HG02763 (cell line): ENCODE data around the gene STAT5A.
"Not testable (repeated sequence)": the region's sequence is repeated elsewhere in the genome, so short reads cannot be mapped to it uniquely, and the experiment has no call there.

Source experiments
- ATAC-seq: cut with Tn5 transposase; IDR thresholded peaks from one replicate; pipeline ENCODE4 v1.9.1; 2021; ENCODE audit warnings: mild to moderate bottlenecking, moderate library complexity; ENCODE audit not compliant: unreplicated experiment

Gene STAT5A

DNA sequence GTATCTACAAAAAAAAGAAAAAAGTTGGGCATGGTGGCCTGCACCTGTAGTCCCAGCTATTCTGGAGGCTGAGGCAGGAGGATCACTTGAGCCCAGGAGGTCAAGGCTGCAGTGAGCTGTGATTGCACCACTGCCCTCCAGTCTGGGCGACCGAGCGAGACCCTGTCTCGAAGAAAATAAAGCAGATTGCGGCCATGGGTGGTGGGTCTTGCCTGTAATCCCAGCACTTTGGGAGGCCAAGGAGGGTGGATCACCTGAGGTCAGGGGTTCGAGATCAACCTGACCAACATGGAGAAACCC lies 16.7 kb downstream of the STAT5A start:
- ATAC-seq, result not testable (repeated sequence)

DNA sequence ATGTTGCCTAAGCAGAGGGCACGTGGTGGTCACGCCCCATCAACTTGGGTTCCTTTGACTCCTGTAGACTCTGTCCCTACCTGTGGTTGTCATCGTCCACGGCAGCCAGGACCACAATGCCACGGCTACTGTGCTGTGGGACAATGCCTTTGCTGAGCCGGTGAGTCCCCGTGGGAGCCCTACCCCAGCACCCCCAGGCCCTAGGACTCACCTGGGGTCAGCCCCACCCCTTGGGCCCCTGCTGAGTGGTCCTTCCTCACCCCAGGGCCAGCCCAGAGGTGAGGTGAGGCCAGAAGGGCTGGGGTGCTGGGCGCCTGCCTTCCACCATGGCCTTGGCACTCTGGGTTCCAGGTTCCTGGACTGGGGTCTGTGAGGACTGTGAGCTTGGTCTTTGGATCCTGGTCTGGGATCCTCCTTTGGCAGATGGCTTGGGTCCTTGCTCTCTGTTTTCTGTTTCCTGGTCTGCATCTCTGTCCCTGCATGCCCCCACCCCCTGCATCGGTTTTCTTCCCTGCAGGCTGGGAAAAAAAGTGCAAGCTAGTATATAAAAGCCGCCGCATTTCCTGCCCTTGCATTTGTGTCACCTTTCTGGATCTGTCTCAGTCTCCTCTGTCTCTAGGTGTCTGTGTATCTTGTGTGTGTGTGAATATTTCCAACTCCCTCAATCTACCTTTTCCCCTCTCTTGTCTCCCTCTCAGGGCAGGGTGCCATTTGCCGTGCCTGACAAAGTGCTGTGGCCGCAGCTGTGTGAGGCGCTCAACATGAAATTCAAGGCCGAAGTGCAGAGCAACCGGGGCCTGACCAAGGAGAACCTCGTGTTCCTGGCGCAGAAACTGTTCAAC lies 17.5 kb downstream of the STAT5A start:
- no peak for ATAC-seq

DNA sequence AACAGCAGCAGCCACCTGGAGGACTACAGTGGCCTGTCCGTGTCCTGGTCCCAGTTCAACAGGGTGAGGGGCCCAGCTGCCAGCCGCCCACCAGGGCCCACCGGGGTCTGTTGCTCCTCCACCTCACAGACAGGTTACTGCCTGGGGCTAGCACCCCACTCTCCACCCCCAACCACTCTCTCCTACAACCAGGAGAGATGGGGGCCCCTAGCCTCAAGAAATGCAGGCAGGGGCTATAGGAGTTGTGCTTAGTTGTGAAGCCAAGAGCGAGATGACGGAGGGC lies 18.0 kb downstream of the STAT5A start:
- no peak for ATAC-seq

DNA sequence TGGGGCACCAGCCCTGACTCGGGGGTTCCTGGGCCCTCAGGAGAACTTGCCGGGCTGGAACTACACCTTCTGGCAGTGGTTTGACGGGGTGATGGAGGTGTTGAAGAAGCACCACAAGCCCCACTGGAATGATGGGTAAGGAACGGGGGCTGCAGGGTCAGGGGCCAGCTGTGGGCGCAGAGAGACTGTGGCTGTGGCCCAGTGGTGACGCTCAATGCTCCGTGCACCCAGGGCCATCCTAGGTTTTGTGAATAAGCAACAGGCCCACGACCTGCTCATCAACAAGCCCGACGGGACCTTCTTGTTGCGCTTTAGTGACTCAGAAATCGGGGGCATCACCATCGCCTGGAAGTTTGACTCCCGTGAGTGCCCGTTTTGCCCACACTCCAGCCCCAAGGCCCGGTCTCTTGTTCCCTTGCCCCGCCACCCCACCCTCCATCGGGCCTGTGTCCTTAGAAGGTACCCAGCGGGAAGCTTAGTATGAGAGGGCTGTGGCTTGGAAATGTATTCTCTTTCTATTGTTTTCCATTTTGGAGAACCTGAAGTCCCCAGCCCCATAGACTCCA lies 19.1 kb downstream of the STAT5A start:
- ATAC-seq, result no peak

DNA sequence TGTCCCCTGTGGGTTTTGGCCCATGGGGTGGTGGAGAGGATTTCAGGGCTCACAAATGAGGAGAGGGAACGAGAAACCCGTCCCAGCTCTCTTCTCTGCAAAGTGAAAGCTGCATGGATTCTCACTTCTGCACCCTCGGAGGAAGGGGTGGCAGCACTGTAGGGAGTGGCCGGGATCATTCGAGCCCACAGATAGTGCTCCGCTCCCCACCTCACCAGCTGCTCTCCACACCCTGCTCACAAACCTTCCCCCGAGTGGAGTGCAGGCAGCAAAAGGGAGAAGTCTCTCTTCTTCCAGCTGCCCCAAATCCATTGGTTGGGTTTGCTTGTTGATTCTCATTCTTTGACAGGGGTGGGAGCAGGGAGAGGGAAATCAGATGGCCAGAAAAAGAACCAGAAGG lies 20.1 kb downstream of the STAT5A start:
- ATAC-seq, result no peak

DNA sequence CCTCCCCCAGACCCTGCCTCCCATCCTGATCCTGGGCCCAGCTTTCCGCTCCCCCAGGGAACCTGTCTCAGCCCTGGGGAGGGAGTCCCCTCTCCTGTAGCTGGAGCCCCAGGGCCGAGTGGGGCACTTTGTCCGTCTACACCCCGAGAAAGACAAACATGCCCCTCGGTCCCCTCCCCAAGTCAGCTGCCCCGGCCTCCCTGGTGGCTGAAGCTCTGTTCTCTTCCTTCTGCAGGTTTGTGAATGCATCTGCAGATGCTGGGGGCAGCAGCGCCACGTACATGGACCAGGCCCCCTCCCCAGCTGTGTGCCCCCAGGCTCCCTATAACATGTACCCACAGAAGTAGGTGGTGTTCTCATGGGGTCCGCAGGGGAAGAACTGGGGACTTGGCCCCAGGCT lies 20.8 kb downstream of the STAT5A start:
- ATAC-seq, result no peak

DNA sequence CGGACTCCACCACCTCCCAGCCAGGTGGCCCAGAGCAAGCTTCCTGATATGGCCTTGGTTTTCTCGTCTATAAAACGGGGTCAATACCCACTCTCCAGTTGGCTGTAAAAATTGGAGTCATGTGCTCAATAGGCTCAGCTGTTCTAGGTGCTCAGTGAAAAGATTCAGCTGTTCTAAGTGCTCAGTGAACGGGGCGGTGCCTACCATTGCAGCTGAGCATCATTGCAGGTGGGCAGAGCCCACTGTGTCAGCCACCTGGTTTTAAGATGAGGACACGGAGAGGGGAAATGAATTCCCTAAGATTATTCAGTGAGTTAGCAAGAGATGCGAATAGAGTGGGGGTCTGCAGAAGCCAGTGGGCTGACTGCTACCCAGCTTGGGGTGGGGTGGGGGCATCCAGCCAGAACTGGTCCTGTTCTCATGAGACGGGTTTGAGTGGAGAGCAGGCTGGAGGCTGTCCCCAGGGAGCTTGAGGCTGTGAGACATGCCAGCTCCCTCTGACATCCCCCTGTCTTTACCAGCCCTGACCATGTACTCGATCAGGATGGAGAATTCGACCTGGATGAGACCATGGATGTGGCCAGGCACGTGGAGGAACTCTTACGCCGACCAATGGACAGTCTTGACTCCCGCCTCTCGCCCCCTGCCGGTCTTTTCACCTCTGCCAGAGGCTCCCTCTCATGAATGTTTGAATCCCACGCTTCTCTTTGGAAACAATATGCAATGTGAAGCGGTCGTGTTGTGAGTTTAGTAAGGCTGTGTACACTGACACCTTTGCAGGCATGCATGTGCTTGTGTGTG lies 21.9 kb downstream of the STAT5A start:
- ATAC-seq, result no peak

DNA sequence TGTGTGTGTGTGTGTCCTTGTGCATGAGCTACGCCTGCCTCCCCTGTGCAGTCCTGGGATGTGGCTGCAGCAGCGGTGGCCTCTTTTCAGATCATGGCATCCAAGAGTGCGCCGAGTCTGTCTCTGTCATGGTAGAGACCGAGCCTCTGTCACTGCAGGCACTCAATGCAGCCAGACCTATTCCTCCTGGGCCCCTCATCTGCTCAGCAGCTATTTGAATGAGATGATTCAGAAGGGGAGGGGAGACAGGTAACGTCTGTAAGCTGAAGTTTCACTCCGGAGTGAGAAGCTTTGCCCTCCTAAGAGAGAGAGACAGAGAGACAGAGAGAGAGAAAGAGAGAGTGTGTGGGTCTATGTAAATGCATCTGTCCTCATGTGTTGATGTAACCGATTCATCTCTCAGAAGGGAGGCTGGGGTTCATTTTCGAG lies 22.5 kb downstream of the STAT5A start:
- ATAC-seq, result no peak

DNA sequence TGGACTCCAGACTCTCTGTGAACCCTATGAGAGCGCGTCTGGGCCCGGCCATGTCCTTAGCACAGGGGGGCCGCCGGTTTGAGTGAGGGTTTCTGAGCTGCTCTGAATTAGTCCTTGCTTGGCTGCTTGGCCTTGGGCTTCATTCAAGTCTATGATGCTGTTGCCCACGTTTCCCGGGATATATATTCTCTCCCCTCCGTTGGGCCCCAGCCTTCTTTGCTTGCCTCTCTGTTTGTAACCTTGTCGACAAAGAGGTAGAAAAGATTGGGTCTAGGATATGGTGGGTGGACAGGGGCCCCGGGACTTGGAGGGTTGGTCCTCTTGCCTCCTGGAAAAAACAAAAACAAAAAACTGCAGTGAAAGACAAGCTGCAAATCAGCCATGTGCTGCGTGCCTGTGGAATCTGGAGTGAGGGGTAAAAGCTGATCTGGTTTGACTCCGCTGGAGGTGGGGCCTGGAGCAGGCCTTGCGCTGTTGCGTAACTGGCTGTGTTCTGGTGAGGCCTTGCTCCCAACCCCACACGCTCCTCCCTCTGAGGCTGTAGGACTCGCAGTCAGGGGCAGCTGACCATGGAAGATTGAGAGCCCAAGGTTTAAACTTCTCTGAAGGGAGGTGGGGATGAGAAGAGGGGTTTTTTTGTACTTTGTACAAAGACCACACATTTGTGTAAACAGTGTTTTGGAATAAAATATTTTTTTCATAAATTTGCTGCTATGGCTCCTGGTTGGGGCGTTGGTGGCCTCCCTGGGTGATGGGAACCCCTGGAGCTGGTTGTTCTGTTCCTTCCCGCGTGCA lies 23.1 kb downstream of the STAT5A start:
- no peak for ATAC-seq

DNA sequence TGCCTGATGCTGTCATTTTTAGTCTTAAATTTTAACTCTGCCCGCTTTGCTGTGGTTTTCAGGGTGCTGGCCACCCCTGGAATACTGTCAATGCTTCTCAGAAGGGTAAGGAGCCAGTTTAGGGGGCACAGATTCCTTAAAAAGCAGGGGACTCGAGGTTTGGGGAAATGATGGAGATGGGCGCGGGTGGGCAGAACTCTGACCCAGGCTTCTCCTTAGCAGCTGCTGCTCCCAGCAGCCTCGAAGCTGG lies 23.7 kb downstream of the STAT5A start:
- no peak for ATAC-seq

DNA sequence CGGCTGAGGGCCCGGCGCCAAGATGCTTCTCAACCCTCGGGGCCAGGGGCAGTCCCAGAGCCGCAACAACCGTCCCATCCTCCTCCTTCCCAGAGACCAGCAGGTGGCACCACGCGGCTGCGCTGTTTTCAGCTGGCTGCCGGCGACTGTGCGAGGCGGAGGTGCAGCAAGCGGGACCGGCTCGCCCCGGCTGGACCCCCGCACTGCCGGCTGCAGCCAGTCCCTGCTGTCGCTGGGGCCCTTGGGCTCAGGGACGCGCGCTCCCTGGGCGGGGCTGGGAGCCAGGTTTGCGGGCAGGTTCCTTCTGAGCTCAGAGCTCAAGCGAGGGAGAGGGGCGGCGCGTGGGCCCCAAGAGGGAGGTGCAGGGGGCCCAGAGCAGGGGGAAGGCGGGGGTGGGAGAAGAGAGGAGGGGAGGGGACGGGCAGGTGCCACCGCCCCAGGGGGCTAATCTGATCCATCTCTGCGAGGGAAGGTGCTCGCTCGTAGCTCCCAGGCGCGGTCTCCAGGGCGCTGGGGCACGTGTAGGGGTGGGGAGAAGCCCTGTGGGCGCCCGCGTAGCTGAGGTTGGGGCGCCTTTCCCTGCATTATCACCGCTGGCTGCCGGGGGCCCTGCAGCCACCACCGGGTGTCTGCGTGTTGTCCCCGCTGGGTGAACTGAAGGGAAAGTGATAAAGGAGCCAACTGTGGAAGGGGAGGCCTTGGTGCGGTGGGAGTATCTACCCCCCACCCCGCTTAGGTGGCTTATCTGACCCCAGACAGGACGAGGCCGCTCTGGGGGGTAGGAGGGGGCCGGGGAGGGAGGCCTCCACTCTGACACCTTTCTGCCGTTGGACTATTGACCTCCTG lies 24.2 kb downstream of the STAT5A start:
- ATAC-seq, result peak; percentile 51

DNA sequence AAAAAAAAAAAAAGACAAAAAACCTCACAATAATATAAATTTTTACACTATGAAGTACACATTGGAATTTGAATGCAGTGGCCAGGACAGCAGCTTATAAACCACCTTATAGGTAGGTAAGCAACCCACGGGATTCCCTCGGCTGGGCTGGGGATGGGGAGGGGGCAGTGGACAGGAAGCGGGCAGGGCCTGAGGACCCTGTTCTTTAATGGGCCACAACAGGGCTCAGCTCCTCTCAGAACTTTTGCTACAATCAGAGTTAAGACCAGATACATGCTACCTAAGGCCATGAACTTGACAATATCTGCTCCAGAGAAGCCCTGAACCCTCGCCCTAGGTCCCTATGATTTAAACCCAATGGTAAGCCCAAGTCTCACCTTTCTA lies 25.1 kb downstream of the STAT5A start:
- ATAC-seq, result no peak

DNA sequence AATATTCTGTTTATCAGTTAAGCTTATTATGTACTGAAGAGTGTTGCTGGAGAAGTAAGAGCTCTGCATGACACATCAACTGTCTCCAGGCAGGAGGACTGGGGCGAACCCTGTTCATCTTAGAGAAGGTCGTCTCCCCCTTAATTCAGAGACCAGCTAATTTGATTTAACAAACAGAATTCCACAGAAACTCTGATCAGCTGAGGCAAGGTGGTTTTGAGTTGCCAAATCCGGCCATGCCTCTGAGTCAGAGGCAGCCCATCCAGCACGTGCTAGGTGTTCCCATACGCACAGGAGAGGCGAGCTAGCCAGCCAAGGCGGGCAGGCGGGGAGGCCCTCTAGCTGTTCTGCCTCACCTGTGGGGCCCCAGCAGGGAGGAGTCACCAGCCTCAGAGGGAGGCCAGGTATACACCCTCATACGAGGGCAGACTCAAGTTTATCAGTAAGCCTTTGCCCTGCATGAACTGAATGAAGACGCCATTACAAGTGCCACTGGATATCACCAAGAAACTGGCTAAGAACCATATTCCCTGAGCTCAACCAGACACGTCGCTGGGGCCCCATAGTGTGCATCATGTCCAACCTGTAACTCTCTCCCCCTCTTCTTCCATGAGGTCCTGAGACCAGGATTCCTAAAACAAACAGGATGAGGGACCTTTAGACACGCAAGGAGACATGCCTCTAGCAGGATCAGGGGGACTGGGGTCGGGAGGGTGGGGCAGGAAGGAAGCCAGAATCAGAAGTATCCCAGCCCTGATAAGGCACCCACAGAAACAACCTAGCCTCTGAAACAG lies 25.7 kb downstream of the STAT5A start:
- no peak for ATAC-seq

DNA sequence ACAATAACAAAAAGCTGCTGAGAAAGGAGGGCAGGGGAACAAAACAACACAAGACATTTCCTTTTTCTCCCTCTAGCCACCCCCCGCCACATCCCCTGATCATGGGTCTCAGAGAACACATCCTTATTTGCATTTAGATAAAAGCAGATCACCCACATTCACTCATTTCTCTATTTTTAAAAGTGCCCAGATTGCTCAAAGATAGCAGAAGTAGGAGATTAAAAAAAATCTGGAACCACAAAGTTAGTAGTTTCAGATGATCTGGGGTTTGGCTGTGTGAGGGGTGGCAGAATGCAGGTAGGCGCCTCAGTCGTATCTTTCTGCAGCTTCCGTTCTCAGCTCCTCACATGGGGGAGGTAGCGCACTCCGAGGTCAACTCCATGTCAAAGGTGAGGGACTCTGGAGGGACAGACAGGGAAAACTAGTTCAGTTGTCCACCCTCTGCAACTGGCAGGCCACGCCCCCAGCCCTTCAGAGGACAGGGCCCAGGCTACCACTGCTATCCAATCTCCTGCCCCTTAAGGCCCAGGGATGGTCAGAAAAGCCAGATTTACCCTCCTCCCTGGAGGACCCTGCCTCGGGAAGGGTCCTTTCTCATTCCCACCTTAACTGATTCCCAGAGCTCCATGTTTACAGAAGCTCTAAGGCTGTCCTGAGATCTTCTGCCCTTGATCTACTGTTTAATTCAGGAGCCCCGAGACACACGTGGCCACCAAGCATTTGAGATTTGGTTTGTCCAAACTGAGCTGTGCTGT lies 27.3 kb downstream of the STAT5A start:
- no peak for ATAC-seq

DNA sequence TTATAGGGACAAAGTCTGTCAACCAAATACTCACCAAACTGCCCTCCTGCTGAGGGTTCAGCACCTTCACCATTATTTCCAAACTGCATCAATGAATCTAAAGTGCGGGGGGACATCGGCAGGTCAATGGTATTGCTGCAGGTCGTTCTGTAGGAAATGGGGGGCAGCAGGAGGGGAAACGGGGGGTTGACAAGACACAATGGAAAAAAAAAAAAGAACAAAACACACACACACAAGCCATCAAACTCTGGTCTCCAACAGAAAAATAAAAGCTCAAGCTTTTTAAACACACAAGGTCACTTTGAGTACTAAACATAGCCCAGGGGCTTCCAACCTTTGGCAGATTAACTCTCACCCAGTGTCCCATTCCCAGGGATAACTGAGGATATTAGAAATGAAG lies 28.5 kb downstream of the STAT5A start:
- no peak for ATAC-seq

DNA sequence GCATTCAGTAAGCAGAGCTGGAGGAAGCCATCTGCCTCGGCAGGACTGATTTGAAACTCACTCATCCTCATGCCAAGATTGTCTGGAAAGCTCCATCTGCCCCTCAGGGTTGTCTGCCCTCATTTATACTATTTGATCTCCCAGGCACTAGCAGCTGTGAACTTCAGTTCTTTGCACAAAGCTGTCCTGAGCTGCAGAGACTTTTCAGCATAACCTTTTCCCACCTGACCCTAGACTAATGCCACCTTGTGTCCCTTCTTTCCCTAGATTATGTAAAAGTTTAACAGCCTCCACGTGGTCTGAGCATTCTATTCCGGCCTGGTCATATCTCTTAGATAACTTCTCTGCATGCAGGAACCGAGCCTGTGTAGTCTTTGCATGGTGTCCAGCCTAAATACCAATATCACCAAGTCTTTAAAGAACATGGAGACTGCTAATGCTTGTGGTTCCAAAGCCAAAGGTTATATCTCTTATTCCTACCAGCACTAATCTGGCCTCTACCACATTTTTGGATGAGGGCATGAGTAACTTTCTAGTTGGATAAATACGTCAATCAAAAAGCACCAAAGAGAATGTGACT lies 29.1 kb downstream of the STAT5A start:
- no peak for ATAC-seq

DNA sequence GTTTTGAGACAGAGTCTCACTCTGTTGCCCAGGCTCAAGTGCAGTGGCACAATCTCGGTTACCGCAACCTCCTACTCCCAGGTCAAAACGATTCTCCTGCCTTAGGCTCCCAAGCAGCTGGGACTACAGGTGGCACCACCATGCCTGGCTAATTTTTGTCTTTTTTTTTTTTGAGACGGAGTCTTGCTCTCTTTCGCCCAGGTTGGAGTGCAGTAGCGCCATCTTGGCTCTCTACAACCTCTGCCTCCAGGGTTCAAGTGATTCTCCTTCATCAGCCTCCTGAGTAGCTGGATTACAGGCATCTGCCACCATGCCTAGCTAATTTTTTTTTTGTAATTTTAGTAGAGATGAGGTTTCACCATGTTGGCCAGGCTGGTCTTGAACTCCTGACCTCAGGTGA lies 29.7 kb downstream of the STAT5A start:
- not testable (repeated sequence) for ATAC-seq

DNA sequence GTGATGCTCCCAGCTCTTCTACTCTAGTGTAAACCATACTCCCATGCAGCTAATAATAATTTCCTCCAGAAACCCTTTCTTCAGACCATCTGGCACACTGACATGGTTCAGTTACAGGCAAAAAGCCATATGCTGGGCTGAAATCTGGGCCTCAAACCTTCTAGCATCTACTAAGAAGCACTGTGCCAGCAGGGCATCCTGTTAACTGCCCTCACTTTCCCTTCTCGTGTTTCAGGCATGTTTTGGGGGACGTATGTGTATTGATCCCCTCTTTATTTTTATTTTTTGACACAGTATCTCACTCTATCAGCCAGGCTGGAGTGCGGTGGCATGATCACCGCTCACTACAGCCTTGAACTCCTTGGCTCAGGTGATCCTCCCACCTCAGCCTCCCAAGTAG lies 33.3 kb downstream of the STAT5A start:
- ATAC-seq, result no peak
